ENCODE measurements around the gene LRMDA.

LRMDA gene

DNA sequence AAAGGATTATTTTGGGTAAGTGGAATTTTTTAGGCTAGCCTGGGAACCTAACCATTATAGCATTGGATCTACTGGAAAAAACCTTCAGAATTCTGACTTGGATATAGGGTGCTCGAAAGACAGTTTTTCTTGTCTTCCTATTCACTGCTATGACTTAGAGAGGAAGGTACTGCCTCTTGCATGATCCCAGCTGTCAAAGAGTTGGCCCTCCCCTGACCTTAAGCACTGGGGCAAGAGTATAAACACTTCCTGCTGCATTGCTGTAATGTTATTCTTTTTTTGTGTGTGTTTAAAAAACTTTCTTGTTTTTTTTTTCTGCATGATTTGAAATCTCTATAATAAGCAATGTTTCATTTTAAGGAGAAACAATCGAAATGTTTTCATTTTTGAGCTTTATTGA, 113.0 kb downstream of the LRMDA start:
- no peak for DNase-seq

- no peak for DNase-seq
Measured at GRCh38 chr10:75544993-75545706, 113.7 kb downstream of the LRMDA start.

GRCh38 chr10:75546004-75546403, 114.6 kb downstream of the LRMDA start:
- DNase-seq = no peak

- DNase-seq = no peak
Measured at GRCh38 chr10:75547391-75548298, 116.2 kb downstream of the LRMDA start.

DNA sequence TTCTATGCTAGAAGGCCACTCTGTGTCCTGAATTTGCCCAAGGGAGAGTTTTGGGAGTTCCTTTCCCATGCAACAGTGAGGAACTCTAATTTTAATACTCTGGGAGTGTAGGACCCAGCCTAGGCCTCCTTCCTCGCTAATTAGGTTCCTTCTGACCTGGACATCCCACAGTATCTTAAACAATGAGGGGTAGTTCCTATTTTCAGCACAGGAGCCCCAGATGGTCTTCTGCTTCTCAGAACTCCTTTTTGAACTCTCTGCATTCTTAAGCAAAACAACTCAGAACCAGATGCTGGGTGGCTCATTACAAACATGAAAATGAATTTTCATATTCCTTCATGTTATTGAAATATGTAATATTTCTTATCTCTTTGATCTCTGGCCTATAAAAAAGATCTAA, 116.9 kb downstream of the LRMDA start:
- no peak for DNase-seq

- DNase-seq = no peak
Measured at GRCh38 chr10:75550191-75550590, 118.8 kb downstream of the LRMDA start.

- DNase-seq = no peak
Measured at GRCh38 chr10:75552171-75552570, 120.7 kb downstream of the LRMDA start.

DNA sequence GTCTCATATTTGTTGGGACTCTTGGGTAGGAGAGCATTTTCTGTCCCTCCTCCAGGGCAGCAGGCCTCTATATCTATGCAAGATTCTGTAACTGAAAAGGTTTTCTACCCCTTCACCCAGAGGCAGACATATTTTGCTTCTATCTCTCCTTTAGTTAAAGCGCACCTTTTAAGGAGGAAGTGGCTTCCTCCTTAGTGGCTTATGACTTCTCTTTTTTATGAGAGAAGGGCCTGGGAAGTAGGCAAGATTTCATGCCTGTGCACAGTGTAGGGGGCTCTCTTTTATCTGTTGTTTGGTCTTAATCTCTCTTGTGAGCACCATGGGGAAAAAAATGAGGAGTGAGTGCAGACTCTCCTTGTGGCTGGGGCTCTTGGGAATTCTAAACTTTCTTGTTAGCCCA, 122.1 kb downstream of the LRMDA start:
- DNase-seq = no peak

DNA sequence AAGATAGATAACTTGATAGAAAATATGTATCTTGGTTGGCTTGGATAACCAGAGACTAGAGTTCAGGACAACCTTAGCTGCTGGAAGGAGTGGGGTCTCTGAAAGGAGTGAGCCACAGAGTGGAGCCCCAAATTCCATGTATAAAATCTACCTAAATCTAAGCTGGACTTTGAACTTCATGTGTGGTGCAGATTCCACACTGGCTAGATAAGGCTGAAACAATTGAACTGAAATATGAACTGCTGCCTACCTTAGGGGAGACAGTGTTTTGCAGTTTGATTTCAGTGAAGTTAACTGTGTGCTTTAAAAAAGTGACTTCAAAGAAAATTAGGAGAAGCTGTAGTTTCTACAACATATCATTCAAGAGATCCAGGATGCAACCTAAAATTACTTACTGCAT, 123.9 kb downstream of the LRMDA start:
- DNase-seq = no peak

- DNase-seq = no peak
Measured at GRCh38 chr10:75556320-75556719, 124.9 kb downstream of the LRMDA start.

- no peak for DNase-seq
Measured at GRCh38 chr10:75565286-75566251, 134.1 kb downstream of the LRMDA start.

GRCh38 chr10:75568450-75569130, 137.2 kb downstream of the LRMDA start:
- no peak for DNase-seq

GRCh38 chr10:75569506-75569905, 138.1 kb downstream of the LRMDA start:
- DNase-seq = no peak

- DNase-seq = no peak
Measured at GRCh38 chr10:75572478-75572877, 141.1 kb downstream of the LRMDA start.

GRCh38 chr10:75575940-75576339, 144.5 kb downstream of the LRMDA start:
- DNase-seq = no peak

GRCh38 chr10:75582102-75582501, 150.7 kb downstream of the LRMDA start:
- no peak for DNase-seq

- no peak for DNase-seq
Measured at GRCh38 chr10:75585294-75585693, 153.9 kb downstream of the LRMDA start.

GRCh38 chr10:75586814-75587213, 155.4 kb downstream of the LRMDA start:
- DNase-seq = no peak

DNA sequence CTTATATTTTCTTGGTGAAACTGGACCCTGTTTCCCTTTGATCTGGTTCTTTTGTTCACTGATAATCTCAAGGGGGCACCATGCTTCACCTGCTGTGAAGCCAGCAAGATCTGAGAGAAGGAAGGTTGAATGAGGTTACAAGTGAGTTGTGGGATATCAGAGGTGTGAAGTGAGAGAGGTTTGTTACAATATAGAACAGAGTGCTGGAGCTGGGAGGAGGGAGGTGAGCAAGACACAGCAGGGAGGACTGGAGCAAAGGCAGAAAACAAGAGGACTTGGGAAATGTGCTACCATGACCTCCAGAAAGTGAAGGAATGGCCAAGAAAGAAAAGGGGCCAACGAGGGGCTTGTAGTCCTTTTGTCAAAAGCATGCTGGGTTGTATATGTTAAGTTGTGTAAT, 156.6 kb downstream of the LRMDA start:
- DNase-seq = no peak

- DNase-seq = no peak
Measured at GRCh38 chr10:75589895-75590654, 158.7 kb downstream of the LRMDA start.

- no peak for DNase-seq
Measured at GRCh38 chr10:75592151-75592787, 160.8 kb downstream of the LRMDA start.
